ENCODE measurements around the gene GGT5. TPM values are rescaled to one million over a fixed set of nuclear protein-coding genes. Genes with fewer than 3 reads are reported as not detected.

Gene GGT5
- total RNA-seq, 1 donor from 2014 or later, result 9.2 TPM

Other genes with a start within 250 kb of the GGT5 start
- gene GSTT4, start 239.6 kb downstream of the GGT5 start, total RNA-seq, result not detected in 2 replicates
- gene CABIN1, start 233.8 kb downstream of the GGT5 start, total RNA-seq, result 18.4 and 23.9 TPM in 2 replicates
- gene SUSD2, start 63.6 kb downstream of the GGT5 start, total RNA-seq, result 0.26 and 0.63 TPM in 2 replicates
- gene SPECC1L, start 25.7 kb upstream of the GGT5 start, total RNA-seq, result 40.3 and 75.5 TPM in 2 replicates
- gene ADORA2A, start 182.5 kb upstream of the GGT5 start, total RNA-seq, result 2.7 and 3.0 TPM in 2 replicates